Neural cell (in vitro differentiated cells): Measurements from ENCODE around the gene IQSEC1.

Experiments used
- CTCF ChIP-seq: fragments of 450-650 bp; IDR thresholded peaks from 2 replicates; pipeline ENCODE4 v1.5.1; 2014; ENCODE audit warnings: antibody characterized with exemption, mild to moderate bottlenecking, moderate library complexity; ENCODE audit not compliant: poor library complexity, severe bottlenecking
- RAD21 ChIP-seq: fragments of 450-650 bp; conservative IDR thresholded peaks from 2 replicates; pipeline ENCODE4 v1.6.1; 2014; ENCODE audit warnings: antibody characterized with exemption, mild to moderate bottlenecking, moderate library complexity
- REST ChIP-seq: IDR thresholded peaks from 2 replicates; pipeline ENCODE4 v1.6.1; 2012; ENCODE audit warnings: borderline replicate concordance
- SMC3 ChIP-seq: fragments of 450-650 bp; conservative IDR thresholded peaks from 2 replicates; pipeline ENCODE4 v1.6.1; 2014; ENCODE audit warnings: antibody characterized with exemption, mild to moderate bottlenecking, moderate library complexity; ENCODE audit not compliant: poor library complexity

GRCh38 chr3:12991861-12992281, 81.4 kb downstream of the IQSEC1 start:
- TF ChIP-seq RAD21: no peak
- no peak for TF ChIP-seq SMC3
- TF ChIP-seq REST: no peak
- no peak for TF ChIP-seq CTCF
